ENCODE measurements around the gene AZGP1. TPM values are rescaled to one million over a fixed set of nuclear protein-coding genes. Genes with fewer than 3 reads are reported as not detected.

The AZGP1 gene
- total RNA-seq, 1 experiment from 2014 or later: 1.6 TPM

DNA sequence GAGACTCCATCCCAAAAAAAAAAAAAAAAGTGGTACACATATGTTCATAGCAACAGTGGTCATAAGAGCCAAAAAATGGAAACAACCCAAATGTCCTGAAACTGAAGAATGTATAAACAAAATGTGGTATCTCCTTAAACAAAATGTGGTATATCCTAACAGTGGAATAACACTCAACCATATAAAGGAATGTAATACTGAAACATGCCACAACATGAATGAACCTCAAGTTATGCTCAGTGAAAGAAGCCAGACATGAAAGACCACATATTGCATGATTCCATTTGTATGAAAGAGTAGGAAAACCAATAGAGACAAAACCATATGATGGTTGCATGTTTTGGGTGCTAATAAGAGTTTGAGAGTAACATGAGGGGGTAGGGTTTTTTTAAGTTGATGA, 49.5 kb downstream of the AZGP1 start:
- no peak for DNase-seq (ENCODE audit: low spot score)
- Mint-ChIP-seq H3K27me3 (ENCODE audit: low read depth) (peaks cover 14% of the 10 kb centered on the region), H3K27ac (no peak overlapping the region), H3K4me1 (peaks cover 40% of the 10 kb centered on the region), H3K36me3 (peaks cover 16% of the 10 kb centered on the region), H3K9me3 (peaks cover 28% of the 10 kb centered on the region), H3K4me3 (no peak overlapping the region)
- no peak for ATAC-seq
- ChIA-PET POLR2A (no interaction called here), CTCF (no interaction called here)
- TF ChIP-seq, protein P1, sequence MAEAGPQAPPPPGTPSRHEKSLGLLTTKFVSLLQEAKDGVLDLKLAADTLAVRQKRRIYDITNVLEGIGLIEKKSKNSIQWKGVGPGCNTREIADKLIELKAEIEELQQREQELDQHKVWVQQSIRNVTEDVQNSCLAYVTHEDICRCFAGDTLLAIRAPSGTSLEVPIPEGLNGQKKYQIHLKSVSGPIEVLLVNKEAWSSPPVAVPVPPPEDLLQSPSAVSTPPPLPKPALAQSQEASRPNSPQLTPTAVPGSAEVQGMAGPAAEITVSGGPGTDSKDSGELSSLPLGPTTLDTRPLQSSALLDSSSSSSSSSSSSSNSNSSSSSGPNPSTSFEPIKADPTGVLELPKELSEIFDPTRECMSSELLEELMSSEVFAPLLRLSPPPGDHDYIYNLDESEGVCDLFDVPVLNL (CRISPR knock-in tag; IDR thresholded peaks at IDR 0.05; ENCODE audit: borderline replicate concordance, low read depth): no peak
- TF ChIP-seq HMGA2 (CRISPR knock-in tag; IDR thresholded peaks at IDR 0.05) (no peak), ZNF396 (CRISPR knock-in tag; IDR thresholded peaks at IDR 0.05; ENCODE audit: borderline replicate concordance) (no peak), ZNF121 (CRISPR knock-in tag; IDR thresholded peaks at IDR 0.05) (no peak), NFE2L1 (CRISPR knock-in tag; IDR thresholded peaks at IDR 0.05) (no peak), ETV6 (CRISPR knock-in tag; IDR thresholded peaks at IDR 0.05) (no peak)
- TF ChIP-seq, protein P2, sequence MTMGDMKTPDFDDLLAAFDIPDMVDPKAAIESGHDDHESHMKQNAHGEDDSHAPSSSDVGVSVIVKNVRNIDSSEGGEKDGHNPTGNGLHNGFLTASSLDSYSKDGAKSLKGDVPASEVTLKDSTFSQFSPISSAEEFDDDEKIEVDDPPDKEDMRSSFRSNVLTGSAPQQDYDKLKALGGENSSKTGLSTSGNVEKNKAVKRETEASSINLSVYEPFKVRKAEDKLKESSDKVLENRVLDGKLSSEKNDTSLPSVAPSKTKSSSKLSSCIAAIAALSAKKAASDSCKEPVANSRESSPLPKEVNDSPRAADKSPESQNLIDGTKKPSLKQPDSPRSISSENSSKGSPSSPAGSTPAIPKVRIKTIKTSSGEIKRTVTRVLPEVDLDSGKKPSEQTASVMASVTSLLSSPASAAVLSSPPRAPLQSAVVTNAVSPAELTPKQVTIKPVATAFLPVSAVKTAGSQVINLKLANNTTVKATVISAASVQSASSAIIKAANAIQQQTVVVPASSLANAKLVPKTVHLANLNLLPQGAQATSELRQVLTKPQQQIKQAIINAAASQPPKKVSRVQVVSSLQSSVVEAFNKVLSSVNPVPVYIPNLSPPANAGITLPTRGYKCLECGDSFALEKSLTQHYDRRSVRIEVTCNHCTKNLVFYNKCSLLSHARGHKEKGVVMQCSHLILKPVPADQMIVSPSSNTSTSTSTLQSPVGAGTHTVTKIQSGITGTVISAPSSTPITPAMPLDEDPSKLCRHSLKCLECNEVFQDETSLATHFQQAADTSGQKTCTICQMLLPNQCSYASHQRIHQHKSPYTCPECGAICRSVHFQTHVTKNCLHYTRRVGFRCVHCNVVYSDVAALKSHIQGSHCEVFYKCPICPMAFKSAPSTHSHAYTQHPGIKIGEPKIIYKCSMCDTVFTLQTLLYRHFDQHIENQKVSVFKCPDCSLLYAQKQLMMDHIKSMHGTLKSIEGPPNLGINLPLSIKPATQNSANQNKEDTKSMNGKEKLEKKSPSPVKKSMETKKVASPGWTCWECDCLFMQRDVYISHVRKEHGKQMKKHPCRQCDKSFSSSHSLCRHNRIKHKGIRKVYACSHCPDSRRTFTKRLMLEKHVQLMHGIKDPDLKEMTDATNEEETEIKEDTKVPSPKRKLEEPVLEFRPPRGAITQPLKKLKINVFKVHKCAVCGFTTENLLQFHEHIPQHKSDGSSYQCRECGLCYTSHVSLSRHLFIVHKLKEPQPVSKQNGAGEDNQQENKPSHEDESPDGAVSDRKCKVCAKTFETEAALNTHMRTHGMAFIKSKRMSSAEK (CRISPR knock-in tag; IDR thresholded peaks at IDR 0.05; ENCODE audit: borderline replicate concordance): no peak
- TF ChIP-seq, protein P3, sequence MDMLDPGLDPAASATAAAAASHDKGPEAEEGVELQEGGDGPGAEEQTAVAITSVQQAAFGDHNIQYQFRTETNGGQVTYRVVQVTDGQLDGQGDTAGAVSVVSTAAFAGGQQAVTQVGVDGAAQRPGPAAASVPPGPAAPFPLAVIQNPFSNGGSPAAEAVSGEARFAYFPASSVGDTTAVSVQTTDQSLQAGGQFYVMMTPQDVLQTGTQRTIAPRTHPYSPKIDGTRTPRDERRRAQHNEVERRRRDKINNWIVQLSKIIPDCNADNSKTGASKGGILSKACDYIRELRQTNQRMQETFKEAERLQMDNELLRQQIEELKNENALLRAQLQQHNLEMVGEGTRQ (CRISPR knock-in tag; IDR thresholded peaks at IDR 0.05): no peak
- TF ChIP-seq, protein P4, sequence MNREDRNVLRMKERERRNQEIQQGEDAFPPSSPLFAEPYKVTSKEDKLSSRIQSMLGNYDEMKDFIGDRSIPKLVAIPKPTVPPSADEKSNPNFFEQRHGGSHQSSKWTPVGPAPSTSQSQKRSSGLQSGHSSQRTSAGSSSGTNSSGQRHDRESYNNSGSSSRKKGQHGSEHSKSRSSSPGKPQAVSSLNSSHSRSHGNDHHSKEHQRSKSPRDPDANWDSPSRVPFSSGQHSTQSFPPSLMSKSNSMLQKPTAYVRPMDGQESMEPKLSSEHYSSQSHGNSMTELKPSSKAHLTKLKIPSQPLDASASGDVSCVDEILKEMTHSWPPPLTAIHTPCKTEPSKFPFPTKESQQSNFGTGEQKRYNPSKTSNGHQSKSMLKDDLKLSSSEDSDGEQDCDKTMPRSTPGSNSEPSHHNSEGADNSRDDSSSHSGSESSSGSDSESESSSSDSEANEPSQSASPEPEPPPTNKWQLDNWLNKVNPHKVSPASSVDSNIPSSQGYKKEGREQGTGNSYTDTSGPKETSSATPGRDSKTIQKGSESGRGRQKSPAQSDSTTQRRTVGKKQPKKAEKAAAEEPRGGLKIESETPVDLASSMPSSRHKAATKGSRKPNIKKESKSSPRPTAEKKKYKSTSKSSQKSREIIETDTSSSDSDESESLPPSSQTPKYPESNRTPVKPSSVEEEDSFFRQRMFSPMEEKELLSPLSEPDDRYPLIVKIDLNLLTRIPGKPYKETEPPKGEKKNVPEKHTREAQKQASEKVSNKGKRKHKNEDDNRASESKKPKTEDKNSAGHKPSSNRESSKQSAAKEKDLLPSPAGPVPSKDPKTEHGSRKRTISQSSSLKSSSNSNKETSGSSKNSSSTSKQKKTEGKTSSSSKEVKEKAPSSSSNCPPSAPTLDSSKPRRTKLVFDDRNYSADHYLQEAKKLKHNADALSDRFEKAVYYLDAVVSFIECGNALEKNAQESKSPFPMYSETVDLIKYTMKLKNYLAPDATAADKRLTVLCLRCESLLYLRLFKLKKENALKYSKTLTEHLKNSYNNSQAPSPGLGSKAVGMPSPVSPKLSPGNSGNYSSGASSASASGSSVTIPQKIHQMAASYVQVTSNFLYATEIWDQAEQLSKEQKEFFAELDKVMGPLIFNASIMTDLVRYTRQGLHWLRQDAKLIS (CRISPR knock-in tag; IDR thresholded peaks at IDR 0.05; ENCODE audit: borderline replicate concordance): no peak
- TF ChIP-seq, protein P5, sequence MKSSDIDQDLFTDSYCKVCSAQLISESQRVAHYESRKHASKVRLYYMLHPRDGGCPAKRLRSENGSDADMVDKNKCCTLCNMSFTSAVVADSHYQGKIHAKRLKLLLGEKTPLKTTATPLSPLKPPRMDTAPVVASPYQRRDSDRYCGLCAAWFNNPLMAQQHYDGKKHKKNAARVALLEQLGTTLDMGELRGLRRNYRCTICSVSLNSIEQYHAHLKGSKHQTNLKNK (CRISPR knock-in tag; IDR thresholded peaks at IDR 0.05): no peak

DNA sequence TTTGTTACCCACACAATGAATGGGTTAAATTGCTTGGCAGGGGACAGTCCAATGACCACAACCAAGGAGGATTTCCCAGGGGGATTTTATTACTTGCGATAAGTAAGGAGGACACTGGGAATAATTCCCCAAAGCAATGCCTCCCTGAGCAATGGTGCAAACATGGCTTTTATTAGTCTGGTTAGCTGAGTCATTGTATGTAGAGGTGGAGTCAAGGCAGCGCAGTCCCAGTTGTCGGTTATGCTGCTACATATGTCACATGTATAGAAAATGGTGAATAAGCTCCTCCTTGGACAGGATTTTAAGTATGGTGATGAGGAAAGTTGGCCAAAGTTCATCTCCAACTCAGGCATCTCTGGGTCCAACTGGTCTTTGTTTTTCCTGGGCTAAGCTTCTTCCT, 52.6 kb downstream of the AZGP1 start:
- Mint-ChIP-seq H3K9me3 (peaks cover 35% of the 10 kb centered on the region), H3K36me3 (peaks cover 26% of the 10 kb centered on the region), H3K4me1 (peaks cover 20% of the 10 kb centered on the region), H3K4me3 (no peak overlapping the region), H3K27ac (no peak overlapping the region), H3K27me3 (ENCODE audit: low read depth) (peaks cover 10% of the 10 kb centered on the region)
- DNase-seq (ENCODE audit: low spot score) (no peak), ATAC-seq (no peak)
- CTCF ChIA-PET: interaction anchor here (1.2 kb wide), 1 partner anchor 10 kb away, joined by 3 read pairs; no protein-coding TSS in a partner anchor
- TF ChIP-seq, protein P6, sequence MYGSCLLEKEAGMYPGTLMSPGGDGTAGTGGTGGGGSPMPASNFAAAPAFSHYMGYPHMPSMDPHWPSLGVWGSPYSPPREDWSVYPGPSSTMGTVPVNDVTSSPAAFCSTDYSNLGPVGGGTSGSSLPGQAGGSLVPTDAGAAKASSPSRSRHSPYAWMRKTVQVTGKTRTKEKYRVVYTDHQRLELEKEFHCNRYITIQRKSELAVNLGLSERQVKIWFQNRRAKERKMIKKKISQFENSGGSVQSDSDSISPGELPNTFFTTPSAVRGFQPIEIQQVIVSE (CRISPR knock-in tag; IDR thresholded peaks at IDR 0.05; ENCODE audit: borderline replicate concordance): no peak
- TF ChIP-seq ZNF416 (CRISPR knock-in tag; IDR thresholded peaks at IDR 0.05): no peak
- no peak for TF ChIP-seq NR3C1 (CRISPR knock-in tag; conservative IDR thresholded peaks at IDR 0.05; ENCODE audit: low read depth)
- TF ChIP-seq, protein P7, sequence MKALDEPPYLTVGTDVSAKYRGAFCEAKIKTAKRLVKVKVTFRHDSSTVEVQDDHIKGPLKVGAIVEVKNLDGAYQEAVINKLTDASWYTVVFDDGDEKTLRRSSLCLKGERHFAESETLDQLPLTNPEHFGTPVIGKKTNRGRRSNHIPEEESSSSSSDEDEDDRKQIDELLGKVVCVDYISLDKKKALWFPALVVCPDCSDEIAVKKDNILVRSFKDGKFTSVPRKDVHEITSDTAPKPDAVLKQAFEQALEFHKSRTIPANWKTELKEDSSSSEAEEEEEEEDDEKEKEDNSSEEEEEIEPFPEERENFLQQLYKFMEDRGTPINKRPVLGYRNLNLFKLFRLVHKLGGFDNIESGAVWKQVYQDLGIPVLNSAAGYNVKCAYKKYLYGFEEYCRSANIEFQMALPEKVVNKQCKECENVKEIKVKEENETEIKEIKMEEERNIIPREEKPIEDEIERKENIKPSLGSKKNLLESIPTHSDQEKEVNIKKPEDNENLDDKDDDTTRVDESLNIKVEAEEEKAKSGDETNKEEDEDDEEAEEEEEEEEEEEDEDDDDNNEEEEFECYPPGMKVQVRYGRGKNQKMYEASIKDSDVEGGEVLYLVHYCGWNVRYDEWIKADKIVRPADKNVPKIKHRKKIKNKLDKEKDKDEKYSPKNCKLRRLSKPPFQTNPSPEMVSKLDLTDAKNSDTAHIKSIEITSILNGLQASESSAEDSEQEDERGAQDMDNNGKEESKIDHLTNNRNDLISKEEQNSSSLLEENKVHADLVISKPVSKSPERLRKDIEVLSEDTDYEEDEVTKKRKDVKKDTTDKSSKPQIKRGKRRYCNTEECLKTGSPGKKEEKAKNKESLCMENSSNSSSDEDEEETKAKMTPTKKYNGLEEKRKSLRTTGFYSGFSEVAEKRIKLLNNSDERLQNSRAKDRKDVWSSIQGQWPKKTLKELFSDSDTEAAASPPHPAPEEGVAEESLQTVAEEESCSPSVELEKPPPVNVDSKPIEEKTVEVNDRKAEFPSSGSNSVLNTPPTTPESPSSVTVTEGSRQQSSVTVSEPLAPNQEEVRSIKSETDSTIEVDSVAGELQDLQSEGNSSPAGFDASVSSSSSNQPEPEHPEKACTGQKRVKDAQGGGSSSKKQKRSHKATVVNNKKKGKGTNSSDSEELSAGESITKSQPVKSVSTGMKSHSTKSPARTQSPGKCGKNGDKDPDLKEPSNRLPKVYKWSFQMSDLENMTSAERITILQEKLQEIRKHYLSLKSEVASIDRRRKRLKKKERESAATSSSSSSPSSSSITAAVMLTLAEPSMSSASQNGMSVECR (CRISPR knock-in tag; IDR thresholded peaks at IDR 0.05; ENCODE audit: borderline replicate concordance): no peak
- no peak for TF ChIP-seq TCF7 (CRISPR knock-in tag; IDR thresholded peaks at IDR 0.05; ENCODE audit: low read depth)
- TF ChIP-seq RELA (CRISPR knock-in tag; IDR thresholded peaks at IDR 0.05; ENCODE audit: borderline replicate concordance): no peak
- POLR2A ChIA-PET: interaction anchor here (0.5 to 0.7 kb wide), 3 partner anchors 27 to 577 kb away, joined by 3 to 4 read pairs (median 3); no protein-coding TSS in a partner anchor

All from WTC11 (cell line).